GM21423 (cell line): Measurements from ENCODE around the gene FGFR2.
A peak's percentile ranks its signal among the peaks of the same experiment; 100 is the strongest.
"Not testable (repeated sequence)": the region's sequence is repeated elsewhere in the genome, so short reads cannot be mapped to it uniquely, and the experiment has no call there.

Experiments used
- ATAC-seq: cut with Tn5 transposase; IDR thresholded peaks from one replicate; pipeline ENCODE4 v1.9.1; 2021; ENCODE audit warnings: mild to moderate bottlenecking, moderate library complexity; ENCODE audit not compliant: unreplicated experiment

Gene FGFR2

DNA sequence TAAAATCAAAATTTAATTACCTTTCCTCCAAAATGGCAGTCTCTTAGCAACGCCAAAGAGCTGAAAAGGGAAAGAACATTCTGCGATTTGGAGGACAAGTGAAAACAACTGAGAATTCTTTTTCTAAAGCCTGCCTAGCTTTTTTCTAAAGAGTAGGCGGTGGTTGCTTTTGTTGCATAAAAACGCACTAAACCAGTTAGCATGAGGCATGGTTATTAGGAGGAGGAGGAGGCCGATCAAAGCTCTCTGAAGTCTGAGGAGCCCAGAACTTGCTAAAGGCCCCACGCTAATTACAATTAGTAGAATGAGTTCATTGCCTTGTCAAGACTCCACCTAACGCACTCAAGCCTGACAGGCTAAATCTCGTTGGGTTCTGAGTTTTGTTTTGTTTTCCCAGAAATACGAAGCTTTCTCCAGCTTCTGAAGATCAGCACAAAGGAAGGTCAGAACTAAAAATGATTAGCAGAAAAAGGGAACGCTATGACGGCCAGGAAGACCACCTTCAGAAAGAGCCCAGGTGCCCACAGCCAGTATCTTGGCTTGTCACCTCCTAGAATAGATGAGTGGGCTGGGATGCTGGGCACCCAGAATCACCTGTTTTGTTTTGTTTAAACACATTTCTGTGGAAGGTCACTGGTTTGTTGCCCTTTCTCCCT is 72.0 kb downstream of the FGFR2 start:
- ATAC-seq: no peak

- no peak for ATAC-seq
These were observed 72.8 kb downstream of the FGFR2 start for GRCh38 chr10:121525251-121526134.

GRCh38 chr10:121524157-121524817 is 74.0 kb downstream of the FGFR2 start:
- no peak for ATAC-seq

DNA sequence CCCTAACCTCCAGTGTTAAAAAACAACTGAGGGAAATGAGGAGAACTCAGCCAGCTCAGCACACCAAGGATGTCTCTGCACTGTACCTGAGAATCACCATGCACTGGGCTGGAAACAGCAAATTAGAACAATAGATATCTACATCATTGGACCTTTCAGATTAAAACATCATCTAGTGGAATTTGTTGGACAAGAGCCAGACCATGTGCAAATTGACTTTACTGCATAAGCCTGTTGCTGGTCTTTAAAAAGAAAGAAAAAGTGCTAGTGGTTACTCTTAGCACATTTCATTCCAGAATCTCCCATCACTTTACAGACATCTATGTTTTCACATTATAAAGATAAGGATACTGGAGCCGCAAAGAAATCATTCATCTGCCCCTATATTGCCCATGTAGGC is 75.4 kb downstream of the FGFR2 start:
- ATAC-seq: no peak

DNA sequence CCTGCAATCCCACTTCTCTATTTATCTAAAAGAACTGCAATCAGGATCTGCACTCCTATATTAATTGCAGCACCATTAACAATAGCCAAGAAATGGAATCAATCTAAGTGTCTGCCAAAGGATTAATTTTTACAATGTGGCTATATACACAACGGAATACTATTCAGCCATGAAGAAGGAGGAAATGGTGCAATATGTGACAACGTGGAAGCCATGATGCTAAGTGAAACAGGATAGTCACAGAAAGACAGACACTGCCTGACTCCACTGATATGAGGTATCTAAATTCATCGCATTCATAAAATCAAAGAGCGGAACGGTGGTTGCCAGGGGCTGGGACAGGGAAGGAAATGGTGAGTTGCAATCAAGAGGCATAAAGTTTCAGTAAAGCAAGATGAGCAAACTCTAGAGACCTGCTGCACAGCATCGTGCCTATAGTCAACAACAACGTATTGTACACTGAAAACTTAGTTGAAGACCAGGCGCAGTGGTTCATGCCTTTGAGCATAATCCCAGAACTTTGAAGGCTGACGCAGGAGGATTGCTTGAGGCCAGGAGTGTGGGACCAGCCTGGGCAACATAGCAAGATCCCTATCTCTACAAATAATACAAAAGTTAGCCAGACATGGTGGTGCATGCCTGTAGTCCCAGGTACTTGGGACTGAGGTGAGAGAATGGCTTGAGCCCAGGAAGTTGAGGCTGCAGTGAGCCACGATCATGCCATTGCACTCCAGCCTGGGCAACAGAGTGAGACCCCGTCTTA is 76.3 kb downstream of the FGFR2 start:
- no peak for ATAC-seq

DNA sequence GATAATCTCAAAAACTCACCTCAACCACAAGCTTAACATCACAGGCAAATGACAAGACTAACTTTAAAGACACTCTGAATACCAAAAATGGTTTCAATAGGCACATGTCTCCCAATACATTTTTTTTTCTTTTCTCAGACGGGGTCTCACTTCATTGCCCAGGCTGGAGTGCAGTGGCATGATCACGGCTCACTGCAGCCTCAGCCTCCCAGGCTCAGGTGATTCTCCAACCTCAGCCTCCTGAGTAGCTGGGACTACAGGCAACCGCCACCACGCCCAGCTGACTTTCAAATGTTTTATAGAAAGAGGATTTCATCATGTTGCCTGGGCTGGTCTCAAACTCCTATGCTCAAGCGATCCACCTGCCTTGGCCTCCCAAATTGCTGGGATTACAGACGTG is 77.7 kb downstream of the FGFR2 start:
- not testable (repeated sequence) for ATAC-seq

GRCh38 chr10:121519901-121520493 is 78.2 kb downstream of the FGFR2 start:
- no peak for ATAC-seq

DNA sequence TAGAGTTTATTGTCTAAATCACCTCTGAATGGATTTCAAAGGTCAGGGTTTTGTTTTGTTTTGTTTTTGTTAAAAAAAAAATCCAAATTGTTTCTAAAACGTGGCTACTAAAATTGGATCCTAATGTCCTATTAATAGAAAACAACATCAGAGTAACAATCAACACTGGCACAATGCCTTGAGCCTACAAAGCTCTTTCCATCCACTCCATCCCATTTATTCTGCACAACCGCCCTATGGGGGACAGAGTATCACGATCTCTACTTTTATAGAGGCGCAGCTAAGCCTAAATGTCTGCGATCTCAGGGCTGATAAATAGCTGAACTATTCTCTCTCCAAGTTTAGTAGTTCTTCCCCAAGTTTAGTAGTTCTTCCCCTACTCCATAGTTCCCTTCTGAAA is 78.8 kb downstream of the FGFR2 start:
- ATAC-seq: no peak

- ATAC-seq: no peak
These were observed 79.9 kb downstream of the FGFR2 start for GRCh38 chr10:121518333-121518732.

DNA sequence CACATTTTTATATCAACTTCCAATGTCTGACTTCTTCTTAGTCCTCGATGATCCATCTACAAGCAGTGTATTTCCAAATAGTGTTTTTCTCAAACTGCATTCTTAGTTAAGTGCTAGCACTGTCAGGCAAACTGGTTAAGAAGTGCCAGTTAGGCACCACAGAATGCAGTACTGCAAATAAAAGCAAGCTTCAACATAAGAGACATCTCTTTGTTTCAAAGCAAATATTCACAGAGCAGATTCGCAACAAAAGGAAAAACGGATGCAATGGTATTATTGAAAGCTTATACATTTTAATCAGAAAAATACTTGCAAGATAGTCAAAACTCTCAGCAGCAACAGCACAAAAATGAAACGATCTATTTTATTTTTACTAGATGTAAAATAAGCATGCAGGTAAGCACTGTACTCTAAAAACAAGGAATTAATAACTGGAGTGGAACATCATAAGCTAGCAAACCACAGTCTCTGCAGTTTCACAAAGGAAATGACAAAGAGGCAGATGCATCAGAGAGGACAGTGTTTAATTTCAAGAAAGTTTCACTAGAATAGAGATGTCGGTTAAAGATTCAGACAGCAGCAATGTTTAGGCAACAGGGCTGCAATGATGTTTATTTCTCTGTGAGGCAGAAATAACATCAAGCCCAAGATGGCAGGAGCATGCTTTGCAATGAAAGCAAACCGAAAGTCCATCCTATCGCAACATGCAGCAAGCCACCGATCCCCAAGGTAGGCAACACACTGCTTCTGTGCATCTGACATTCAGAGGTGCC is 82.0 kb downstream of the FGFR2 start:
- peak; percentile 97 for ATAC-seq

GRCh38 chr10:121514141-121514865 is 83.9 kb downstream of the FGFR2 start:
- ATAC-seq: no peak

DNA sequence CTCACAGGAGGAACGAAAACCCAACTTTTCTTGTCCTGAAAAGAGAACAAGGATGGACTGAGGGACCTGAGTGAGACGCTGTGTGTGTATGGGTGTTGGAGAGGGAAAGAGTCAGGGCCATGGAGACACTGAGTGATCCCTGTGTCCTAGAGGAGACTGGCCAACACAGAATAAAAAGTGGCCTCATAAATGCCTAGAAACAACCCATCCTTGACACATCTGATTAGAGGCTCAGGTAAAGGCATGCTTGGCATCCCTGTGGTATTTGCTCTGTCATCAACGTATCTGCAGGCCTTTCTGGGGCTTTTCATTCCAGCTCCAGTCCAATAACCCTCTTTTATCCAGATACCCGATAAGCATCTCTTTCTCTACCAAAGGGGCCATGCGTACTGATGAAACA is 86.3 kb downstream of the FGFR2 start:
- ATAC-seq: no peak

DNA sequence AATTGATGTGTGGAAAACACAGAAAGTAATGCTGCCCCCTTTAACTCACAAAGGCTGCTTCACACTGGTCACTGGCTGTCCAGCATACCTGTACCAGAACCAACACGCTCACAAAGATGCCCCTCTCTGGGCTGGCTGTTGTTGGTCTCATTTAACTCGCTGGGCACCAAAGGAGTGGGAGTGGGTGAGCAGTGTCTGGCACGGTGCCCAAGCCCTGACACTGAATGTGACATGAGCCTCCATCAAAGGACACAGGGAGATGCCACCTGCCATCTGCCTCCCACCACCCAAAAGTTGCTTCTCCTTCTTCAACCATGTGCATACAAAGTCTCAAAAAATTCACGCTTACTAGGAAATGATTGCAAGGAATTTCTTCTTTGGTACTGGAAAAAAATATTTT is 86.8 kb downstream of the FGFR2 start:
- ATAC-seq: no peak

GRCh38 chr10:121510201-121510771 is 88.0 kb downstream of the FGFR2 start:
- ATAC-seq: no peak

DNA sequence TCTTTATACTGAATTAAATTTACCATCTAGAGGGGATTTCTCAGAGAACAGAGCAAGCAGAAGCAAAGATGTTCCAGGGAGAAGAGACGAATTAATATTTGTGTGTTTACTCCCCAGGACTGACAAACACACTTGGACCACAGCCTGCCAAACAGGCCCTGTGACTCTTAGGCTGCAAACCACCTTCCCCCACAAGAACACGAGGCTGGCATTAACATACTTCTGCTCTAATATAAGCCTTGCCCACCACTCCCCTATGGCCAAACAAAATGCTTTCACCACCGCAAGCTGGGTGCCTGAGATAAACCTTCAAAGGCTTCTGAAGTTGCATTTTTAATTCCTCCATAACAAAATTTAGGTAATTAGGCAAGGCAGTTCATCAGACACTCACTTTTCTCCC is 88.4 kb downstream of the FGFR2 start:
- no peak for ATAC-seq

GRCh38 chr10:121509112-121509511 is 89.1 kb downstream of the FGFR2 start:
- ATAC-seq: no peak

GRCh38 chr10:121503587-121504051 is 94.6 kb downstream of the FGFR2 start:
- no peak for ATAC-seq

DNA sequence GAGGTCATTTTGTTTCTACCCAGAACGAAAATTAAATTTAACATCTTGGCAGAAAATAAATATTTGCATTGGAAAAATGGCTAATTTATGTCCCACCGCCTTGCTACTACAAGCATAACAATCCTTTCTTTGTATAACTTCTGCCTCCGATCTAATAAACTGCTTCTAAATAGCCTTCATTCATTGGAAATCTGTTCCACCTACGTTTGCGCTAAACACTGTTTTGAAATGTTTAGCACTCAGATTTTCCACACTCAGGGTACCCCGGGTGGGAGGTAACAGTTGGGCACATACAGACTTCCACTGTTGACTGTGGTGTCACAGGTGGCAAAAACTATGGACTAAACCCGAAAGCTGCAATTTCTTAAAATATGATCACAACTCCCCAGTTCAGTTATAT is 96.4 kb downstream of the FGFR2 start:
- no peak for ATAC-seq
